Body of pancreas (tissue), 4 donors: ENCODE results near the gene KCNMB2.

ENCODE experiments used
- CTCF ChIP-seq, 7 experiments: fragments of 450-650 bp in 4 of 7; fragments of 200-600 bp in 3 of 7; sonication (generic) in 3 of 7; IDR thresholded peaks; one replicate each; pipeline ENCODE4 v1.5.1; 2016 to 2019; ENCODE audit warnings: antibody characterized with exemption in 7 of 7
- POLR2A ChIP-seq, 3 donors: fragments of 450-650 bp; IDR thresholded peaks; one replicate each; pipeline ENCODE4 v1.6.1; 2016; ENCODE audit warnings: antibody characterized with exemption in 3 of 3, mild to moderate bottlenecking in 2 of 3

- TF ChIP-seq CTCF (IDR thresholded peaks at IDR 0.05) (no peak), POLR2A (IDR thresholded peaks at IDR 0.05) (no peak)
Measured at GRCh38 chr3:178768072-178768864, 232.0 kb downstream of the KCNMB2 start.
